ENCODE measurements around the gene SCRN1.

Gene SCRN1

GRCh38 chr7:30020535-30020934 is 30.9 kb upstream of the SCRN1 start:
- no peaks in the 10 kb centered on the region for H3K27me3 Mint-ChIP-seq
- no peak overlapping the region for H3K27ac Mint-ChIP-seq
- H3K9me3 Mint-ChIP-seq: no peaks in the 10 kb centered on the region

GRCh38 chr7:30019960-30020359 is 30.4 kb upstream of the SCRN1 start:
- no peaks in the 10 kb centered on the region for H3K27me3 Mint-ChIP-seq
- H3K4me3 Mint-ChIP-seq: no peak overlapping the region
- H3K36me3 Mint-ChIP-seq: peaks cover 6% of the 10 kb centered on the region
- no peak overlapping the region for H3K27ac Mint-ChIP-seq
- no peaks in the 10 kb centered on the region for H3K9me3 Mint-ChIP-seq
- peaks cover 25% of the 10 kb centered on the region for H3K4me1 Mint-ChIP-seq

More at GRCh38 chr7:30020535-30020934, 30.9 kb upstream of the SCRN1 start:
- Mint-ChIP-seq H3K4me1 (peaks cover 31% of the 10 kb centered on the region), H3K36me3 (peaks cover 7% of the 10 kb centered on the region), H3K4me3 (no peak overlapping the region)

GRCh38 chr7:30019387-30019786 is 29.8 kb upstream of the SCRN1 start:
- peaks cover 9% of the 10 kb centered on the region for H3K36me3 Mint-ChIP-seq
- H3K4me1 Mint-ChIP-seq: peaks cover 19% of the 10 kb centered on the region
- no peaks in the 10 kb centered on the region for H3K27me3 Mint-ChIP-seq
- H3K4me3 Mint-ChIP-seq: no peak overlapping the region
- no peaks in the 10 kb centered on the region for H3K9me3 Mint-ChIP-seq
- H3K27ac Mint-ChIP-seq: no peak overlapping the region

- H3K27ac Mint-ChIP-seq: no peak overlapping the region
- H3K9me3 Mint-ChIP-seq: no peaks in the 10 kb centered on the region
- no peaks in the 10 kb centered on the region for H3K27me3 Mint-ChIP-seq
- no peak overlapping the region for H3K4me3 Mint-ChIP-seq
- H3K36me3 Mint-ChIP-seq: peaks cover 9% of the 10 kb centered on the region
- H3K4me1 Mint-ChIP-seq: peaks cover 14% of the 10 kb centered on the region
These were observed 28.9 kb upstream of the SCRN1 start for GRCh38 chr7:30018451-30018850.

GRCh38 chr7:30012757-30013156 is 23.2 kb upstream of the SCRN1 start:
- Mint-ChIP-seq H3K36me3 (peaks cover 11% of the 10 kb centered on the region), H3K27me3 (no peaks in the 10 kb centered on the region), H3K4me3 (no peak overlapping the region), H3K4me1 (no peaks in the 10 kb centered on the region), H3K27ac (no peak overlapping the region), H3K9me3 (no peaks in the 10 kb centered on the region)

- Mint-ChIP-seq H3K4me1 (no peaks in the 10 kb centered on the region), H3K9me3 (no peaks in the 10 kb centered on the region), H3K27me3 (no peaks in the 10 kb centered on the region), H3K4me3 (no peak overlapping the region), H3K27ac (no peak overlapping the region), H3K36me3 (peaks cover 10% of the 10 kb centered on the region)
These were observed 20.4 kb upstream of the SCRN1 start for GRCh38 chr7:30010021-30010420.

- H3K4me1 Mint-ChIP-seq: no peaks in the 10 kb centered on the region
- H3K4me3 Mint-ChIP-seq: no peak overlapping the region
- H3K27ac Mint-ChIP-seq: no peak overlapping the region
- H3K36me3 Mint-ChIP-seq: no peaks in the 10 kb centered on the region
- no peaks in the 10 kb centered on the region for H3K9me3 Mint-ChIP-seq
- H3K27me3 Mint-ChIP-seq: peaks cover 4% of the 10 kb centered on the region
These were observed 15.9 kb upstream of the SCRN1 start for GRCh38 chr7:30005464-30005863.

GRCh38 chr7:30003098-30003497 is 13.5 kb upstream of the SCRN1 start:
- Mint-ChIP-seq H3K4me1 (no peaks in the 10 kb centered on the region), H3K4me3 (no peak overlapping the region), H3K36me3 (no peaks in the 10 kb centered on the region), H3K9me3 (no peaks in the 10 kb centered on the region), H3K27me3 (peaks cover 18% of the 10 kb centered on the region), H3K27ac (no peak overlapping the region)

GRCh38 chr7:30001998-30002397 is 12.4 kb upstream of the SCRN1 start:
- Mint-ChIP-seq H3K36me3 (peaks cover 4% of the 10 kb centered on the region), H3K4me1 (no peaks in the 10 kb centered on the region), H3K9me3 (peaks cover 5% of the 10 kb centered on the region), H3K4me3 (no peak overlapping the region), H3K27ac (no peak overlapping the region), H3K27me3 (peaks cover 23% of the 10 kb centered on the region)

- no peaks in the 10 kb centered on the region for H3K4me1 Mint-ChIP-seq
- H3K4me3 Mint-ChIP-seq: no peak overlapping the region
- H3K27ac Mint-ChIP-seq: no peak overlapping the region
- H3K36me3 Mint-ChIP-seq: peaks cover 7% of the 10 kb centered on the region
- peaks cover 27% of the 10 kb centered on the region for H3K27me3 Mint-ChIP-seq
- peaks cover 20% of the 10 kb centered on the region for H3K9me3 Mint-ChIP-seq
These were observed 8.9 kb upstream of the SCRN1 start for GRCh38 chr7:29998489-29998888.

- Mint-ChIP-seq H3K4me3 (no peak overlapping the region), H3K27me3 (peaks cover 32% of the 10 kb centered on the region), H3K4me1 (no peaks in the 10 kb centered on the region), H3K36me3 (peaks cover 7% of the 10 kb centered on the region), H3K9me3 (peaks cover 20% of the 10 kb centered on the region), H3K27ac (no peak overlapping the region)
These were observed 6.7 kb upstream of the SCRN1 start for GRCh38 chr7:29996321-29996720.

GRCh38 chr7:29995652-29996051 is 6.1 kb upstream of the SCRN1 start:
- Mint-ChIP-seq H3K36me3 (peaks cover 10% of the 10 kb centered on the region), H3K27me3 (peaks cover 39% of the 10 kb centered on the region), H3K27ac (no peak overlapping the region), H3K4me1 (no peaks in the 10 kb centered on the region), H3K9me3 (peaks cover 20% of the 10 kb centered on the region), H3K4me3 (no peak overlapping the region)

- peaks cover 6% of the 10 kb centered on the region for H3K4me1 Mint-ChIP-seq
- peaks cover 20% of the 10 kb centered on the region for H3K9me3 Mint-ChIP-seq
- no peak overlapping the region for H3K4me3 Mint-ChIP-seq
- no peak overlapping the region for H3K27ac Mint-ChIP-seq
- H3K27me3 Mint-ChIP-seq: peaks cover 38% of the 10 kb centered on the region
- H3K36me3 Mint-ChIP-seq: peaks cover 10% of the 10 kb centered on the region
These were observed 3.5 kb upstream of the SCRN1 start for GRCh38 chr7:29993140-29993539.

- Mint-ChIP-seq H3K27me3 (peaks cover 40% of the 10 kb centered on the region), H3K4me1 (peaks cover 10% of the 10 kb centered on the region), H3K36me3 (peaks cover 6% of the 10 kb centered on the region), H3K4me3 (no peak overlapping the region), H3K27ac (no peak overlapping the region), H3K9me3 (peaks cover 14% of the 10 kb centered on the region)
These were observed 2.3 kb upstream of the SCRN1 start for GRCh38 chr7:29991937-29992336.

- peaks cover 37% of the 10 kb centered on the region for H3K27me3 Mint-ChIP-seq
- peak overlapping the region; percentile 62 for H3K4me3 Mint-ChIP-seq
- peaks cover 10% of the 10 kb centered on the region for H3K4me1 Mint-ChIP-seq
- H3K9me3 Mint-ChIP-seq: peaks cover 8% of the 10 kb centered on the region
- H3K36me3 Mint-ChIP-seq: peaks cover 3% of the 10 kb centered on the region
- no peak overlapping the region for H3K27ac Mint-ChIP-seq
These were observed 1.3 kb upstream of the SCRN1 start for GRCh38 chr7:29990931-29991330.

GRCh38 chr7:29988424-29989256 is 961 bp downstream of the SCRN1 start:
- H3K4me1 Mint-ChIP-seq: peaks cover 10% of the 10 kb centered on the region
- H3K4me3 Mint-ChIP-seq: peak overlapping the region; percentile 74
- peaks cover 3% of the 10 kb centered on the region for H3K36me3 Mint-ChIP-seq
- H3K27ac Mint-ChIP-seq: peak overlapping the region; percentile 14
- H3K27me3 Mint-ChIP-seq: peaks cover 39% of the 10 kb centered on the region
- H3K9me3 Mint-ChIP-seq: no peaks in the 10 kb centered on the region

All from activated naive CD4-positive, alpha-beta T cell treated with anti-CD3 and anti-CD28 coated beads, Interleukin-2, amount 50 U/mL, for 24 hours (primary cell).